Hematopoietic multipotent progenitor cell treated with erythropoietin and hydrocortisone succinate and interleukin-3 and kit ligand, for 17 days (in vitro differentiated cells): Measurements from ENCODE around the gene BUB1B.
"Not testable (repeated sequence)": the region's sequence is repeated elsewhere in the genome, so short reads cannot be mapped to it uniquely, and the experiment has no call there.

Experiments used
- DNase-seq: peaks from one replicate; pipeline ENCODE4 v3.0.0-alpha.2; 2015; ENCODE audit warnings: low spot score

BUB1B gene, protein sequence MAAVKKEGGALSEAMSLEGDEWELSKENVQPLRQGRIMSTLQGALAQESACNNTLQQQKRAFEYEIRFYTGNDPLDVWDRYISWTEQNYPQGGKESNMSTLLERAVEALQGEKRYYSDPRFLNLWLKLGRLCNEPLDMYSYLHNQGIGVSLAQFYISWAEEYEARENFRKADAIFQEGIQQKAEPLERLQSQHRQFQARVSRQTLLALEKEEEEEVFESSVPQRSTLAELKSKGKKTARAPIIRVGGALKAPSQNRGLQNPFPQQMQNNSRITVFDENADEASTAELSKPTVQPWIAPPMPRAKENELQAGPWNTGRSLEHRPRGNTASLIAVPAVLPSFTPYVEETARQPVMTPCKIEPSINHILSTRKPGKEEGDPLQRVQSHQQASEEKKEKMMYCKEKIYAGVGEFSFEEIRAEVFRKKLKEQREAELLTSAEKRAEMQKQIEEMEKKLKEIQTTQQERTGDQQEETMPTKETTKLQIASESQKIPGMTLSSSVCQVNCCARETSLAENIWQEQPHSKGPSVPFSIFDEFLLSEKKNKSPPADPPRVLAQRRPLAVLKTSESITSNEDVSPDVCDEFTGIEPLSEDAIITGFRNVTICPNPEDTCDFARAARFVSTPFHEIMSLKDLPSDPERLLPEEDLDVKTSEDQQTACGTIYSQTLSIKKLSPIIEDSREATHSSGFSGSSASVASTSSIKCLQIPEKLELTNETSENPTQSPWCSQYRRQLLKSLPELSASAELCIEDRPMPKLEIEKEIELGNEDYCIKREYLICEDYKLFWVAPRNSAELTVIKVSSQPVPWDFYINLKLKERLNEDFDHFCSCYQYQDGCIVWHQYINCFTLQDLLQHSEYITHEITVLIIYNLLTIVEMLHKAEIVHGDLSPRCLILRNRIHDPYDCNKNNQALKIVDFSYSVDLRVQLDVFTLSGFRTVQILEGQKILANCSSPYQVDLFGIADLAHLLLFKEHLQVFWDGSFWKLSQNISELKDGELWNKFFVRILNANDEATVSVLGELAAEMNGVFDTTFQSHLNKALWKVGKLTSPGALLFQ

DNA sequence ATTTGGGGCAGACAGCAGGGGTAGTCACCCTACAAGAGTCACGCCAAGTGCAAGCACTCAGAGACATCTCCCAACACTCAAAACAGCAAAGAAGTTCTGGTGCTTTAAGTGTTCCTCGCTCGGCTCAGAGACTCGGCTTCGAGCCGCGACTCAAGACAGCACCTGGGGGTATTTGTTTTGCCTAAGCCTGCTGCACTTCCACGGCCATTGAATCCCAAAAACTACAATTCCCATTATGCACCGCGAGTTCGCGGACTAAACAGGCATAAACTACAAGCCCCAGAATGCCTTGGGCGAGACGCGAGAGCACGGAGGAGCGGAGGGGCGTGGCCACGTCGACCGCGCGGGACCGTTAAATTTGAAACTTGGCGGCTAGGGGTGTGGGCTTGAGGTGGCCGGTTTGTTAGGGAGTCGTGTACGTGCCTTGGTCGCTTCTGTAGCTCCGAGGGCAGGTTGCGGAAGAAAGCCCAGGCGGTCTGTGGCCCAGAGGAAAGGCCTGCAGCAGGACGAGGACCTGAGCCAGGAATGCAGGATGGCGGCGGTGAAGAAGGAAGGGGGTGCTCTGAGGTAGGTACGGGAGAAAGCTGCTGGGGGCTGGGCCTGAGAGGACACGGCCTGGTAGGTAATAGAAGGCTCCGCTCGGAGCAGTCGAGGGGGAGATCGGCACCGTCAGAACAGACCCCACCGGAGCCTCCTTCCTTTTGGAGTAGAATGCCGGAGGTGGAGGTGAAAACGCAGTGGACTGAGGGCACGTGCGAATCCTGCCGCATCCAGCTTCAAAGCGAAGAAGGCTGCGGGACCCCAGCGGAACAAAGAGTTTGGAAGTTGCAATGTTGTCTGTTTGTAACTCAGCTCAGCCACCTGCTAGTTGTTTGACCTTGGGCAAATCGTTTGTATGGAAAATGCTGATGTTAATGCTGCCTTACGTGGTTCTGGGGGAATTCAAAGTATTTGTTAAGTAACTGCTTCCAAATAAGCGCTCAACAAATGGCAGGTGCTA, at the start of gene BUB1B:
TSS of gene BUB1B (plus strand) at position 381 of the 1,000 bp plus-strand sequence. CDS start at position 533, 152 bp downstream.
- DNase-seq: peak; percentile 97

GRCh38 chr15:40111888-40112287, 49.0 kb upstream of the BUB1B start:
- DNase-seq: no peak

DNA sequence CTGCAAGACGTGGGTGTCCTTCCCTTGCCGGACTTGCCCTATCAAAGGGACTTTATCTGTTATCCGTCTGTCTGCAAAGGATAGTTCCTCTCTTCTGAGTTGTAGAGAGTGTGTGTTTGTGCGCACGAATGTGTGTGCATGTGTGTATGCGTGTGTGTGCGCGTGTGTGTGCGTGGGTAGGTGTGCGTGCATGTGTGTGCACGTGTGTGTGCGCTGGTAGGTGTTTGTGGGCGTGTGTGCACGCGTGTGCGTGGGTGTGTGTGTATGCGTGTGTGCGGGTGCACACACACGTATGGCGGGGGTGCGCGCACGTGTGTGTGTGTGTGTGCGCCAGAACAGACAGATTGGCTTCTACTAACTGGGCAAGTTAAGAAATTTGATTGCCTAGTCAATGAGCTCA, 48.1 kb upstream of the BUB1B start:
- no peak for DNase-seq

- no peak for DNase-seq
Measured at GRCh38 chr15:40114218-40114617, 46.7 kb upstream of the BUB1B start.

- DNase-seq: not testable (repeated sequence)
Measured at GRCh38 chr15:40115106-40115505, 45.8 kb upstream of the BUB1B start.

- DNase-seq: no peak
Measured at GRCh38 chr15:40115670-40116093, 45.2 kb upstream of the BUB1B start.

GRCh38 chr15:40118473-40118872, 42.4 kb upstream of the BUB1B start:
- no peak for DNase-seq

DNA sequence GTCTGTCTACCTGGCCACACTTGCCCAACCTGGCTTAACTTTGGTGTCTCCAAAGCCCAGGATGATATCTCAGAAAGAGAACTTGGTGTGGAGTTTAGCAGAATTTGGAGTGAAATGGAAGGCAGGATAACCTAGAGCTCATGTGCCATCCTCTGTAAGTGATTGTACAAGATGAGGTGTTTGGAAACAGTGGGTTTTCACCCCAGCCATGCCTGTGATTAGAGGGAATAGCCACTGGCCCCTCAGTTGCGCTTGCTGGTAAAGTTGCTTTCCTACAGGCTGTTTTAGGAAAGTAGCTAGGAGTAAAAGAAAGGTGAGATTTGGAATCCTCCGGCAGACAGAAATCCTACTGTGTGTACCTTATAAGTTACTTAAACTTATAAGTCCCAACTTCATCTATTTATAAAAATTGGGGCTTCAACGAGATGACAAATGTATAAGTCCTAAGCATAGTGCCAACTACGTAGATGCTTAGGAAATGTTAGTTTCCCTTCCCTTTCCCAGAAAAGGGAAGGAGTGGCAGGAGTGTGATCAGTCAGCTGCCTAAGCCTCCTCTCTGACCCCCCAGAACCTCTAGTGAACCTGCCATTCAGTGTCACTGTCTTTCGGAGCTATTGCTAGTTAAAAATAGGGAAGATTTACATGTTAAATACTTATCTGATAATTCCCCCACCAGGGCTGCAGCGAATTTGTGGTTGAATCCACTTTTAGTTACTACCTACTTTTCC, 38.8 kb upstream of the BUB1B start:
- DNase-seq: no peak

DNA sequence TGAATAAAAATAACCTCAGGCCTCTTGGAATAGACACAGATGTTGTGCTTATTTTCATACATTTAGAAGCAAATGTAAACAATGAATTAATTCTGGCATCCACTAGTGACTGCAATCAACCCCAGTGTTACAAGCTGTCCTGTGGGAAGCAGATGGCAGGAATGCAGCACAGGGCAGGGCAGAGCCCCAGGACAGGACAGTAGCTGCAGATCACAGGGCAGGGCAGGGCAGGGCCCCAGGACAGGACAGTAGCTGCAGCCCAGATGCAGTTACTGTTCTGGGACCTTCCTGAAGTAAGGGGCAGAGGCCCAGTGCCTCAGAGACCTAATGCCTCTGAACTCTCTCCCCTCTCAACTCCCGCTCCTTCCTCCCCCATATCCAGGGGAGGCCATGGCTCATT, 37.9 kb upstream of the BUB1B start:
- not testable (repeated sequence) for DNase-seq

- DNase-seq: not testable (repeated sequence)
Measured at GRCh38 chr15:40123863-40124262, 37.0 kb upstream of the BUB1B start.

DNA sequence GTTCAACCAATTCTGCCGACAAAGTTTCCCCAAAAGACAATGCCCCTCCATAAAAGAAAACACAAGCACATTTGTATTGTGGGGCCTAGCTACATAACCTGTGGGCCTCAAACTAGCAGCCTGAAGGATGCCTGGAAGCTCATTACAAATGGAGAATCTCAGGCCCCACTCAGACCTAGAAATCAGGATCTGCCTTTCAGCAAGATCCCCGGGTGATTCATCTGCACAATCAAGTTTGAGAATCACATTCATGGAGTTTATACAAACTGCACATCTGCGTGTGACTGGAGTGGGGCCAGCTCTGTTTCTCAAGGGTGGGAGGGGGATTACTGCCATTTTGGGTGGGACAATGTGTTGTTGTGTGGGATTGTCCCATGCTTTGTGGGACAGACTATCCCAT, 36.5 kb upstream of the BUB1B start:
- not testable (repeated sequence) for DNase-seq

DNA sequence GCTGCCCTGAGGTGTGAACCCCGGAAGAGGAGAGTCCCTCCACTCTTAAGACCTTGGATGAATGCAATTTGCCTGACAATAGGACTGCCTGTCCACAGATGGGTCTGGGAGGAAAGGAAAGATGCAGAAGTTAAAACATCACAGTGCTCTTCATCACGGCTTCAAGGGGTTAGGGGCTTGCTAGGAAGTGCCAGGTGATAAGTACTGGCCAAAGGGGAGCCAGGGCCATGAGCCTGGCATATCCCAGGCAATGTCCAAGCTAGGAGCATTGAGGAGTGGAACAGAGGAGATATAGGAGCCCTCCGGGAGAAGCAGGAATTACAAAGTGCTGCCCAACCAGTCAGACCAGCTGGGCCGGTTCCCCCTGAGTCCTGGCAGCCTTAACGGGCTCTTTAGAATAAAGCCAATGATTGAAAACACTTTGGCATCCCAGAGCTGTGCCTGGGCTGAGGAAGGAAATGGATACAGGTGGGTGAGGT, 36.0 kb upstream of the BUB1B start:
- DNase-seq: not testable (repeated sequence)

GRCh38 chr15:40125950-40126349, 34.9 kb upstream of the BUB1B start:
- no peak for DNase-seq

DNA sequence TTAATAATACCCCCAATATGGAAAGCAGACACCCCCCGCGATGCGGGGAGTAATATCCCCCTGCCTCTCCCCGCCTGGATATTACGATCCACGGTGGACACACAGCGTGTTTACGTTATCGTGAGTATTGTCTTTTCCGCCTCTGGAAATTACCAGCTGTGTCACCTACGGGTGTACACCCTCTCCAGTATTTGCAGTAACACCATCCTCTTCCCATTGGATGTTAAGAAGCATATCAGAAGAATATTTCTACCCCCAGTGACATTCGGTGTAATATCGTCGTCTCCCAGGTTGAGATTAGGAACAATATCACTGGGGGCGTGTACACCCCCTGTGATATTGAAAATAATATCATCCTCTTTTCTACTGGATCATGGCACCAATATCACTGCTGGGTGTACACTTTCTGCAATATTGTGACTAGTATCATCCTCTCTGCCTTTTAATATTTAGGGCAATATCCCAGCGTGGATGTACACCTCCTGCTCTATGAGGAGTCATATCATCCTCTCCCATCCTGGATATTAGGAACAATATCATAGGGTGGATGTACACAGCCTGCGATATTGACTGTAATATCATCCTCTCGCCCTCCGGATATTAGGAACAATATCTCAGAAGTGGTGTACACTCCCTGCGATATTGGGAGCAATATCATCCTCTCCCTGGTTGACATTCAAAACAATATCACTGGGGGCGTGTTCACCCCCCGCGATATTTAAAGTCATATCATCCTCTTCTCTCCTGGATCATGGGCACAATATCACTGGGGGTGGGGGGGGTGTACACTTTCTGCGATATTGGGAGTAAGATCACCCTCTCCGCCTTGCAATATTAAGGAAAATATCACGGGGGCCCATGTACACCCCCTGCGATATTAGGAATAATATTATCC, 31.9 kb upstream of the BUB1B start:
- no peak for DNase-seq

GRCh38 chr15:40130118-40130517, 30.8 kb upstream of the BUB1B start:
- DNase-seq: no peak

GRCh38 chr15:40130799-40131502, 29.9 kb upstream of the BUB1B start:
- no peak for DNase-seq

- DNase-seq: no peak
Measured at GRCh38 chr15:40133544-40133943, 27.3 kb upstream of the BUB1B start.

DNA sequence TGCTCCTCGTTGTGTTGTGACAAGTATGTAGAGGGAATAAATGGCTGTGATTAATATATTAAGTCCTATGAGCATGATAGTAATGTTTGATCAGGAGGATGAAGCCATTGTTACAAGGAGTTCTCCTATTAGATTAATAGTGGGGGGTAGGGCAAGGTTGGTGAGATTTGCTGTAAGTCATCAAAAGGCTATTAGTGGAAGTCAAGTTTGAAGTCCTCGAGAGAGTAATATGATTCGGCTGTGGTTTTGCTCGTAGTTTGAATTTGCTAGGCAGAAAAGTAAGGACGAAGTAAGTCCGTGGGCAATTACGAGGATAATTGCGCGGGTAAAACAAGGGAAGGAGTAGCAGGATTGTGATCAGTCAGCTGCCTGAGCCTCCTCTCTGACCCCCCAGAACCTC, 26.0 kb upstream of the BUB1B start:
- DNase-seq: no peak
